SU-DHL-6 (cell line): Measurements from ENCODE around the gene CHD5.

Experiments
- H2AFZ ChIP-seq: fragments of 200-600 bp; sonication (generic); 2 replicates; pipeline ENCODE4 v1.6.1; 2014; ENCODE audit warnings: low read depth, mild to moderate bottlenecking, moderate library complexity, mixed read lengths, antibody characterized with exemption, low read length; ENCODE audit not compliant: severe bottlenecking
- H3F3A ChIP-seq: fragments of 200-600 bp; shearing (Covaris generic); 2 replicates; pipeline ENCODE4 v1.6.0; 2016; ENCODE audit warnings: antibody characterized with exemption, mild to moderate bottlenecking; ENCODE audit not compliant: insufficient read depth
- H3K27ac ChIP-seq: fragments of 200-600 bp; sonication (generic); 2 replicates; pipeline ENCODE4 v1.5.1; 2016; ENCODE audit warnings: low read depth, mild to moderate bottlenecking, low read length, moderate library complexity, mixed read lengths
- H3K27me3 ChIP-seq: fragments of 200-600 bp; sonication (generic), shearing (Covaris generic); 2 replicates; pipeline ENCODE4 v1.6.0; 2014; ENCODE audit warnings: mild to moderate bottlenecking, low read length
- H3K36me3 ChIP-seq: fragments of 200-600 bp; sonication (generic); 2 replicates; pipeline ENCODE4 v1.6.1; 2014; ENCODE audit warnings: mild to moderate bottlenecking, low read length, mixed read lengths
- H3K4me2 ChIP-seq: fragments of 300-600, 200-600 bp; shearing (Covaris generic), sonication (generic); 2 replicates; pipeline ENCODE4 v1.6.0; 2014; ENCODE audit warnings: low read length, low read depth, mild to moderate bottlenecking; ENCODE audit not compliant: poor library complexity, severe bottlenecking
- H3K4me3 ChIP-seq: fragments of 200-600 bp; sonication (generic); 2 replicates; pipeline ENCODE4 v1.5.1; 2014; ENCODE audit warnings: antibody characterized with exemption, low read length, mild to moderate bottlenecking, mixed read lengths; ENCODE audit not compliant: insufficient read depth, poor library complexity, severe bottlenecking
- H3K79me2 ChIP-seq: fragments of 200-600 bp; sonication (generic); 2 replicates; pipeline ENCODE4 v1.6.1; 2014; ENCODE audit warnings: mild to moderate bottlenecking, low read length, moderate library complexity; ENCODE audit not compliant: insufficient read depth
- H3K9ac ChIP-seq: fragments of 200-600 bp; sonication (generic); 2 replicates; pipeline ENCODE4 v1.7.0; 2014; ENCODE audit warnings: mild to moderate bottlenecking, low read length
- H3K9me2 ChIP-seq: fragments of 200-600 bp; sonication (generic); replicated peaks from 2 replicates; pipeline ENCODE4 v1.6.1; 2014; ENCODE audit warnings: low read length; ENCODE audit not compliant: insufficient read depth
- H3K9me3 ChIP-seq: fragments of 200-600 bp; sonication (generic); 2 replicates; pipeline ENCODE4 v1.6.1; 2014; ENCODE audit warnings: low read length, mixed read lengths; ENCODE audit not compliant: insufficient read depth
- H4K20me1 ChIP-seq: fragments of 200-600 bp; sonication (generic); 2 replicates; pipeline ENCODE4 v1.6.1; 2014; ENCODE audit warnings: low read depth, mild to moderate bottlenecking, antibody characterized with exemption, low read length, moderate library complexity, mixed read lengths
- EZH2phosphoT487 ChIP-seq: fragments of 200-600 bp; sonication (generic), shearing (Covaris generic); conservative IDR thresholded peaks from 2 replicates; pipeline ENCODE4 v1.6.1; 2018; ENCODE audit warnings: mild to moderate bottlenecking, antibody characterized with exemption, low read length, moderate library complexity, mixed read lengths
- TF ChIP-seq, protein P1 (sequence below): fragments of 200-600 bp; sonication (generic); IDR thresholded peaks from one replicate; pipeline ENCODE4 v1.5.1; 2017; ENCODE audit warnings: antibody characterized with exemption, mild to moderate bottlenecking, low read length, moderate library complexity; ENCODE audit not compliant: insufficient read depth, poor library complexity, severe bottlenecking

The CHD5 gene

DNA sequence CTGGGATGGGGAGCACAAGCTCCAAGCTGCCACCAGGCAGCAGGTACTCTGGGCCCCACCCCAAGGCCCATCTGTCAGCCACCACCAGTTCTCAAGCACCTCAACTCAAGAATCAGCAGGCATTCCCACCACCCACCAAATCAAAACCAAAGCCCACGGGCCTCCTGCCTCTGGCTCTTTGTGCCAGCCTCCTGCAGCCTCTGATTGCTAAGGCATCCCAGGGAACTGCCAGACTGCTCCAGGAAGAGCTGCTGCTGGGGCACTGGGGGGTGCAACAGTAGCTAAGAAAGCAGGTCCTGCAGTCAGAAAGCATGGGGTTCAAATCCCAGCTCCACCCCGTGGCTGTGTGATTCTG is 34.7 kb downstream of the CHD5 start:
- H3K27ac ChIP-seq = no peak overlapping the region
- no peaks in the 10 kb centered on the region for H4K20me1 ChIP-seq
- H3K9ac ChIP-seq = no peak overlapping the region
- no peaks in the 10 kb centered on the region for H3K9me2 ChIP-seq
- TF ChIP-seq EZH2phosphoT487 = no peak
- TF ChIP-seq, protein P1, sequence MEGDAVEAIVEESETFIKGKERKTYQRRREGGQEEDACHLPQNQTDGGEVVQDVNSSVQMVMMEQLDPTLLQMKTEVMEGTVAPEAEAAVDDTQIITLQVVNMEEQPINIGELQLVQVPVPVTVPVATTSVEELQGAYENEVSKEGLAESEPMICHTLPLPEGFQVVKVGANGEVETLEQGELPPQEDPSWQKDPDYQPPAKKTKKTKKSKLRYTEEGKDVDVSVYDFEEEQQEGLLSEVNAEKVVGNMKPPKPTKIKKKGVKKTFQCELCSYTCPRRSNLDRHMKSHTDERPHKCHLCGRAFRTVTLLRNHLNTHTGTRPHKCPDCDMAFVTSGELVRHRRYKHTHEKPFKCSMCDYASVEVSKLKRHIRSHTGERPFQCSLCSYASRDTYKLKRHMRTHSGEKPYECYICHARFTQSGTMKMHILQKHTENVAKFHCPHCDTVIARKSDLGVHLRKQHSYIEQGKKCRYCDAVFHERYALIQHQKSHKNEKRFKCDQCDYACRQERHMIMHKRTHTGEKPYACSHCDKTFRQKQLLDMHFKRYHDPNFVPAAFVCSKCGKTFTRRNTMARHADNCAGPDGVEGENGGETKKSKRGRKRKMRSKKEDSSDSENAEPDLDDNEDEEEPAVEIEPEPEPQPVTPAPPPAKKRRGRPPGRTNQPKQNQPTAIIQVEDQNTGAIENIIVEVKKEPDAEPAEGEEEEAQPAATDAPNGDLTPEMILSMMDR = no peak
- no peaks in the 10 kb centered on the region for H3K9me3 ChIP-seq
- no peaks in the 10 kb centered on the region for H3K36me3 ChIP-seq
- H3F3A ChIP-seq = no peaks in the 10 kb centered on the region
- H2AFZ ChIP-seq = no peak overlapping the region
- H3K27me3 ChIP-seq = no peaks in the 10 kb centered on the region
- no peaks in the 10 kb centered on the region for H3K79me2 ChIP-seq
- H3K4me2 ChIP-seq = no peak overlapping the region
- H3K4me3 ChIP-seq = no peak overlapping the region

GRCh38 chr1:6144647-6145395 is 35.3 kb downstream of the CHD5 start:
- H3K36me3 ChIP-seq = no peaks in the 10 kb centered on the region
- H3K9me2 ChIP-seq = no peaks in the 10 kb centered on the region
- no peak overlapping the region for H3K4me2 ChIP-seq
- H3K9me3 ChIP-seq = no peaks in the 10 kb centered on the region
- no peaks in the 10 kb centered on the region for H4K20me1 ChIP-seq
- no peaks in the 10 kb centered on the region for H3F3A ChIP-seq
- H2AFZ ChIP-seq = no peak overlapping the region
- TF ChIP-seq EZH2phosphoT487 = no peak
- TF ChIP-seq, protein P1 = no peak
- no peaks in the 10 kb centered on the region for H3K27me3 ChIP-seq
- H3K27ac ChIP-seq = no peak overlapping the region
- H3K79me2 ChIP-seq = no peaks in the 10 kb centered on the region
- no peak overlapping the region for H3K9ac ChIP-seq
- no peak overlapping the region for H3K4me3 ChIP-seq

GRCh38 chr1:6144175-6144574 is 35.9 kb downstream of the CHD5 start:
- no peaks in the 10 kb centered on the region for H3F3A ChIP-seq
- TF ChIP-seq, protein P1 = no peak
- TF ChIP-seq EZH2phosphoT487 = no peak
- H3K4me3 ChIP-seq = no peak overlapping the region
- no peaks in the 10 kb centered on the region for H3K9me3 ChIP-seq
- H3K79me2 ChIP-seq = no peaks in the 10 kb centered on the region
- H4K20me1 ChIP-seq = no peaks in the 10 kb centered on the region
- no peak overlapping the region for H3K4me2 ChIP-seq
- no peaks in the 10 kb centered on the region for H3K9me2 ChIP-seq
- no peak overlapping the region for H3K9ac ChIP-seq
- H2AFZ ChIP-seq = no peak overlapping the region
- H3K27me3 ChIP-seq = no peaks in the 10 kb centered on the region
- H3K36me3 ChIP-seq = no peaks in the 10 kb centered on the region
- no peak overlapping the region for H3K27ac ChIP-seq
